NCI-H510A treated with DMSO at 0.1 percent for 48 hours (cell line): ENCODE results near the gene REST.

Experiments
- DNase-seq: peaks from one replicate; lab custom pipeline; 2025; lab: John Stamatoyannopoulos, UW

The REST gene

DNA sequence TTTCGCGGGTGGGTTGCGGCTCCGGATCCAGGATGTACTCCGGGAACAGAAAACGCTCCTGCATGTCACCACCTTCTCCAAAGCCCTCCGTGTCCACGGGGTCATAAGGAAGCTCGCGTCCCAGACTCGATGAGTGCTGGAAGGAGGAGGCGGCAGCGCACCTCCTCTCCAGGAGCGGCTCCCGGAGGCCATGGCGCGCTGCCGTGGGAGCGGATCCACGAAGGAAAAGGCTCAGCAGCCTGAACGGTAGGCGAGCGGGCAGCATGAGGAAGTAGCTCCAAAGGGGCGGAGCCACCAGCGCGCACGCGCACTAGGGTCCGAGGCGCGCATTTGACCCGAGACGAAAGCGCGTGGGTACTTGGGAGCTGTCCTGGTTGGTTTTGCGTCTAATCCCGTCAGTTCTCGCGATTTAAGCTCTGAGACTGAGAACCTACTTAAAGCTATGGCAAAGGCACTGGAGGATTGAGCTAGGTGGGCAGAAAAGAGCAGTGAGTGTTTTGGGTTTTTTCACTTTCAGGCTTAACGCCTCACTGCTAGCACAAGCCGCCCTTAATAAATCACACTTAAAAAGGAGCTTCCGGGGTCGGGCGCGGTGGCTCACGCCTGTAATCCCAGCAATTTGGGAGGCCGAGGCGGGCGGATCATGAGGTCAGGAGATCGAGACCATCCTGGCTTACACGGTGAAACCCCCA is 69.8 kb downstream of the REST start, which contains the start of gene NOA1:
Gene NOA1 (minus strand): TSS at position 286 of the 692 bp plus-strand sequence. CDS start 21 bp downstream, at position 265.
- DNase-seq, result peak; percentile 98

GRCh38 chr4:56978750-56979303 is 71.1 kb downstream of the REST start, which contains the start of gene POLR2B:
TSS of gene POLR2B (plus strand) at chr4:56978896. CDS start at chr4:56978986, 90 bp downstream.
- DNase-seq, result peak; percentile 97

GRCh38 chr4:56979421-56980072 is 71.8 kb downstream of the REST start:
- no peak for DNase-seq

GRCh38 chr4:56981795-56982201 is 74.1 kb downstream of the REST start:
- DNase-seq, result no peak

DNA sequence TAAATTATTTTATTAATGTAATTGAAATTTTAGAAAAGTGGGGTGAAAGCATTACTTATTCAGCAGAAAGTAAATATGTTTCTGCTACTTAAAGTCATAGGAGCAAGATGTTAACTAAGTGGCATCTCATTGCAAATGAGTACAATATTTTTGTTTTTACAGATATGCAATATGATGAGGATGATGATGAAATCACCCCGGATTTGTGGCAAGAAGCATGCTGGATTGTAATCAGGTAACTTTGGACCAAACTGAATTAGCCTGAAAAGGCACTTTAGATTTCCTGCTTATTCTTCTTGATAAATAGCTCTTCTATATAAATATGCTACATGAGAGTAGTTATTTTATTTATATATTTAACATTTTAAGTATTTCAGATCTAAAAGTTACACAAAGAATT is 78.5 kb downstream of the REST start:
- no peak for DNase-seq

DNA sequence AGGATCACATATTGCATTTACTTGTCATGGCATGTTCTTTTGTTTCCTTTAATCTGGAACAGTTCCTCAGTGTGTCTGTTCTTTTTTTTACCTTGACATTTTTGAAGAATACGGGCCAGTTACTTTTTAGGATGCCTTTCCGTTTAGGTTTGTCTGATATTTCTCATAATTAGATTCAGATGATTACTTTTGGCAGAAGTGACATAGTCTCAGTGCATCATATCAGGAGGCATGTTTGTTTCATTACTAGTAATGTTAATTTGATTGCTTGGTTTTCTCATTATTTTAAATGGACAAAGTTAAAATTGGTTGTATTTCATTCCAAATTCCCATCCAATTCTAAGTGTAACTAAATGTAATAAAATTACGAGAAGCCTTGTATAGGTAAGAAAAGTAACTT is 79.3 kb downstream of the REST start:
- no peak for DNase-seq

DNA sequence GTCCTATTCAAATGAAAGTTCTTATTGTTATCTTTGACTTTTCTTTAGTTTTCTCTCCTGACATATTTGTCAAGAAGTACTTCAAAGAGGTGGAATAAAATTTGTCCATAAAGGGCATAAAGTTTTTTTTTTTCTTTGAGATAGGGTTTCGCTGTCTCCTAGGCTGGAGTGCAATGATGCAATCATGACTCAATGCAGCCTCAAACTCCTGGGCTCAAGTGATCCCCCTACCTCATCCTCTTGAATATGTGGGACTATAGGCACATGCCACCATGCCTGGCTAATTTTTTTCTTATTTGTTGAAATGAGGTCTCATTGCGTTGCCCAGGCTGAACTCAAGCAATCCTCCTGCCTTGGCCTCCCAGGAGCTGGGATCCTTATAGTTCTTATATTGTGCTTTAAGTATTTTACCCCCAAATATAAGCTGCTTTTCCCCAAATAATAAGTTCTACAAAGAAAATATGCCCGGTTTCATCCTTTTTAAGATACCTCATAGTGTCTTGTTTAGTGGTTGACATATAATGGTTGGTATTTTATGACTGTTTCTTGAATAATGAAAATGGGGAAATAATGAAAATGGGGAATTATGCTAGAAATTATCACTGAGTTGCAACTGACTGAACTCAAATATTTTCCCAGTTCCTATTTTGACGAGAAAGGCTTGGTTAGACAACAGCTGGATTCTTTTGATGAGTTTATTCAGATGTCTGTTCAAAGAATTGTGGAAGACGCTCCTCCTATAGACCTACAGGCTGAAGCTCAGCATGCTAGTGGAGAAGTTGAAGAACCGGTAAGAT is 82.6 kb downstream of the REST start:
- DNase-seq, result no peak

- DNase-seq, result no peak
These were observed 87.8 kb downstream of the REST start for GRCh38 chr4:56995525-56995924.

GRCh38 chr4:56999751-57000150 is 92.1 kb downstream of the REST start:
- DNase-seq, result no peak

GRCh38 chr4:57013543-57014120 is 105.9 kb downstream of the REST start:
- DNase-seq, result no peak
